ENCODE results near the gene FGF13.

The FGF13 gene

DNA sequence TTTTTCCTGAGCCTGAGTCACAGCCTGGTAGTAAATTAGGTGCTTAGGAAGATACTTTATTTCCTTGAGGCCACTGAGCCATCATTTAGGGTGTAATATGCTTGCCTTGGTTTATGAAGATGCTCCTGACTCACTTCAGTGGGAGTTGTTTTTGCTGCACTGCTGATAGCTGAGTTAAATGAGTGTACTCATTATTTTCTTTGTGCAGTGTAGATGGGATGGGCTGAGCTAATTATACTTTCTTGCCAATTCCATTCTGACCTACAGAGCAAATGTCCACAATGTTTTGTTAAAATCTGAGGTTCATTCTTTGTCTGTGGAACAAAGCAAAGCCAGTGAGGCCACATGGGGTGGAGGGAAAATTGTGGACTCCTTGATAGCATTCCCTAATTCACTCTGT is 60.0 kb downstream of the FGF13 start:
- DNase-seq, result no peak

DNA sequence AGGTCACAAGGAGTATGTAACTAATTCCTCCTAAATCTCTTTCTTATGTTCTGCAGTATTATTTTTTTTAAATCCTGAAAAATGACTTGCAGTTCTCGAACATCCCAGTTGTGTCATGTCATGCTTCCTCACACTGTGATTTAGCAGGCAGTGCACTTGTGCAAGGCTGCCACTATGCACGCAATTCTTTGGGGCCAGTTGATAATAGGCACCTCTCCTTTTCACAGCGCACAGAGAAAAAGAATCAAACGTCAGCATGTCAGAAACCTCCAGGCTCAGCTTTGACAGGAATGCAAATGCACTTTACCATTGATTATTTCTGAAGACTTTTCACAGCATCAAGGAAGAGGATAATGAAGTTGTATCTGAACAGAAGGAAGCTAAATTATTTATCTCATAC is 62.9 kb downstream of the FGF13 start:
- DNase-seq, result no peak

DNA sequence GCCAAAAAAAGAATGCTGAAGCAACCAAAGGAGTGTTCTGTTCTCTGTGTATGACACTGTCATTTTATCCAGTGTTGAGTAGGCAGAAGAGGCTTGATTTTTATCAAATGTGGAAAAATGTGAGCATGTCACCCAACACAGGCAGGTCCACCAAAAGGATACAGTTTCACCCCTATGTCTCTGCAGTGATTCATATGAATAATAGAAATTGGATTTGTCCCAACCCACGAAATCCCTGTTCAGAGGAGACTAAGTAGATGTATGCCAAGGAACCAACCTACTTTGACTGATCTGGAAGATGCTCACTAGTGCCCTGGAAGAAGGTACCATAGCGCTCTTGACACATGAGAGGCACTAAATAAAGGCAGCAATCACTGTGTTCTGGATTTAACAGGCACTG is 72.5 kb downstream of the FGF13 start:
- DNase-seq, result no peak

All from SHP77 (cell line).